Panc1 (cell line): ENCODE results near the gene TRIM23. TPM values are rescaled to one million over a fixed set of nuclear protein-coding genes. Genes with fewer than 3 reads are reported as not detected.

ENCODE experiments used
- ATAC-seq: fragments of 200-7000 bp; cut with Tn5 transposase; 2 replicates; pipeline ENCODE4 v1.9.1; 2020; ENCODE audit warnings: mild to moderate bottlenecking, moderate library complexity
- BruUV-seq: library from RNA; stranded (reverse); fragments of 400-500 nt; replicated peaks from 2 replicates; lab custom pipeline; 2021; lab: Mats Ljungman, UMichigan
- CTCF ChIA-PET: fragments of 300-600 bp; sonication (Branson Sonifier 250); formaldehyde crosslinking; loops from one replicate; lab custom pipeline; 2022; ENCODE audit warnings: antibody characterized with exemption; lab: Charles Lee
- POLR2A ChIA-PET: fragments of 300-600 bp; sonication (Branson Sonifier 250); formaldehyde crosslinking; loops from one replicate; lab custom pipeline; 2022; ENCODE audit warnings: antibody characterized with exemption; lab: Charles Lee
- DNase-seq: peaks from one replicate; pipeline ENCODE4 v3.0.0-alpha.2; 2010; ENCODE audit warnings: low read depth, low spot score
- H3K27ac ChIP-seq: 2 replicates; pipeline ENCODE4 v1.5.1; 2011; ENCODE audit warnings: mild to moderate bottlenecking, low read length, inconsistent platforms
- H3K27me3 ChIP-seq: fragments of 200-500 bp; sonication (Bioruptor generic); 2 replicates; pipeline ENCODE4 v1.6.0; 2014; ENCODE audit warnings: low read length, inconsistent platforms; ENCODE audit not compliant: control insufficient read depth, insufficient read depth
- H3K36me3 ChIP-seq: fragments of 200-500 bp; sonication (Bioruptor generic); 2 replicates; pipeline ENCODE4 v1.5.1; 2014; ENCODE audit warnings: inconsistent platforms, mild to moderate bottlenecking, low read length, moderate library complexity; ENCODE audit not compliant: control insufficient read depth, insufficient read depth
- H3K4me1 ChIP-seq: 2 replicates; pipeline ENCODE4 v1.5.1; 2011; ENCODE audit warnings: inconsistent platforms, mild to moderate bottlenecking, low read length, moderate library complexity; ENCODE audit not compliant: control insufficient read depth, insufficient read depth
- H3K4me3 ChIP-seq, 2 experiments: 2 replicates each; pipeline ENCODE4 v1.5.1; 2011 to 2012; ENCODE audit warnings: low read depth in 2 of 2, low read length in 2 of 2, mild to moderate bottlenecking in 2 of 2, inconsistent platforms in 1 of 2, moderate library complexity in 1 of 2
- H3K9me3 ChIP-seq: fragments of 200-500 bp; sonication (Bioruptor generic); 2 replicates; pipeline ENCODE4 v1.5.1; 2014; ENCODE audit warnings: low read depth, mild to moderate bottlenecking, inconsistent platforms, low read length, moderate library complexity; ENCODE audit not compliant: control insufficient read depth, insufficient read depth
- POLR2AphosphoS5 ChIP-seq: IDR thresholded peaks from 2 replicates; pipeline ENCODE4 v1.6.1; 2012; ENCODE audit warnings: mild to moderate bottlenecking, low read depth, low read length, moderate library complexity
- SIN3A ChIP-seq: IDR thresholded peaks from 2 replicates; pipeline ENCODE4 v1.6.1; 2012; ENCODE audit warnings: low read depth, mild to moderate bottlenecking, low read length, moderate library complexity, borderline replicate concordance; ENCODE audit not compliant: insufficient read depth
- TCF7L2 ChIP-seq: IDR thresholded peaks from 2 replicates; pipeline ENCODE4 v1.6.1; 2011; ENCODE audit warnings: mild to moderate bottlenecking, low read depth, low read length, inconsistent platforms
- in situ Hi-C: cut with HindIII; loops from 2 replicates; pipeline ENCODE4 v1.10.0; 2016; ENCODE audit warnings: low sequenced_read_pairs, low pct_unique_long_range_greater_than_20kb
- intact Hi-C: fragments of 100-400 bp; cut with micrococcal nuclease; formaldehyde crosslinking; loops from one replicate; pipeline ENCODE4 v1.10.0; 2022; ENCODE audit not compliant: unreplicated experiment
- total RNA-seq: library from RNA; stranded (reverse); gene quantifications from one replicate; pipeline ENCODE4 v1.2.1, GENCODE V29; 2021; ENCODE audit not compliant: unreplicated experiment
- TF ChIP-seq, protein P1 (sequence below): fragments of 450-650 bp; IDR thresholded peaks from 2 replicates; pipeline ENCODE4 v1.5.1; 2017; ENCODE audit warnings: mild to moderate bottlenecking
- TF ChIP-seq, protein P2 (sequence below), 2 experiments: IDR thresholded peaks; 2 replicates each; pipeline ENCODE4 v1.6.1; 2011 to 2012; ENCODE audit warnings: low read depth in 2 of 2, control low read depth in 1 of 2, low read length in 1 of 2, mild to moderate bottlenecking in 1 of 2, moderate library complexity in 1 of 2; ENCODE audit not compliant: insufficient read depth in 1 of 2

Gene TRIM23
- total RNA-seq, 1 experiment from 2014 or later, result 12.6 TPM

- Histone ChIP-seq H3K36me3 (no peaks in the 10 kb centered on the region), H3K4me1 (no peaks in the 10 kb centered on the region), H3K27me3 (no peaks in the 10 kb centered on the region), H3K9me3 (no peaks in the 10 kb centered on the region), H3K4me3 (no peak overlapping the region), H3K27ac (no peak overlapping the region)
- CTCF ChIA-PET, result no interaction called here
- ATAC-seq, result no peak
- no TSS peak for BruUV-seq
- no peak for DNase-seq
- POLR2A ChIA-PET, result interaction anchor here (0.6 kb wide), 1 partner anchor 24 kb away, joined by 3 read pairs; no protein-coding TSS in a partner anchor
- TF ChIP-seq SIN3A, result no peak
- TF ChIP-seq, protein P1, sequence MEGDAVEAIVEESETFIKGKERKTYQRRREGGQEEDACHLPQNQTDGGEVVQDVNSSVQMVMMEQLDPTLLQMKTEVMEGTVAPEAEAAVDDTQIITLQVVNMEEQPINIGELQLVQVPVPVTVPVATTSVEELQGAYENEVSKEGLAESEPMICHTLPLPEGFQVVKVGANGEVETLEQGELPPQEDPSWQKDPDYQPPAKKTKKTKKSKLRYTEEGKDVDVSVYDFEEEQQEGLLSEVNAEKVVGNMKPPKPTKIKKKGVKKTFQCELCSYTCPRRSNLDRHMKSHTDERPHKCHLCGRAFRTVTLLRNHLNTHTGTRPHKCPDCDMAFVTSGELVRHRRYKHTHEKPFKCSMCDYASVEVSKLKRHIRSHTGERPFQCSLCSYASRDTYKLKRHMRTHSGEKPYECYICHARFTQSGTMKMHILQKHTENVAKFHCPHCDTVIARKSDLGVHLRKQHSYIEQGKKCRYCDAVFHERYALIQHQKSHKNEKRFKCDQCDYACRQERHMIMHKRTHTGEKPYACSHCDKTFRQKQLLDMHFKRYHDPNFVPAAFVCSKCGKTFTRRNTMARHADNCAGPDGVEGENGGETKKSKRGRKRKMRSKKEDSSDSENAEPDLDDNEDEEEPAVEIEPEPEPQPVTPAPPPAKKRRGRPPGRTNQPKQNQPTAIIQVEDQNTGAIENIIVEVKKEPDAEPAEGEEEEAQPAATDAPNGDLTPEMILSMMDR, result no peak
- TF ChIP-seq TCF7L2, result no peak
- TF ChIP-seq, protein P2, sequence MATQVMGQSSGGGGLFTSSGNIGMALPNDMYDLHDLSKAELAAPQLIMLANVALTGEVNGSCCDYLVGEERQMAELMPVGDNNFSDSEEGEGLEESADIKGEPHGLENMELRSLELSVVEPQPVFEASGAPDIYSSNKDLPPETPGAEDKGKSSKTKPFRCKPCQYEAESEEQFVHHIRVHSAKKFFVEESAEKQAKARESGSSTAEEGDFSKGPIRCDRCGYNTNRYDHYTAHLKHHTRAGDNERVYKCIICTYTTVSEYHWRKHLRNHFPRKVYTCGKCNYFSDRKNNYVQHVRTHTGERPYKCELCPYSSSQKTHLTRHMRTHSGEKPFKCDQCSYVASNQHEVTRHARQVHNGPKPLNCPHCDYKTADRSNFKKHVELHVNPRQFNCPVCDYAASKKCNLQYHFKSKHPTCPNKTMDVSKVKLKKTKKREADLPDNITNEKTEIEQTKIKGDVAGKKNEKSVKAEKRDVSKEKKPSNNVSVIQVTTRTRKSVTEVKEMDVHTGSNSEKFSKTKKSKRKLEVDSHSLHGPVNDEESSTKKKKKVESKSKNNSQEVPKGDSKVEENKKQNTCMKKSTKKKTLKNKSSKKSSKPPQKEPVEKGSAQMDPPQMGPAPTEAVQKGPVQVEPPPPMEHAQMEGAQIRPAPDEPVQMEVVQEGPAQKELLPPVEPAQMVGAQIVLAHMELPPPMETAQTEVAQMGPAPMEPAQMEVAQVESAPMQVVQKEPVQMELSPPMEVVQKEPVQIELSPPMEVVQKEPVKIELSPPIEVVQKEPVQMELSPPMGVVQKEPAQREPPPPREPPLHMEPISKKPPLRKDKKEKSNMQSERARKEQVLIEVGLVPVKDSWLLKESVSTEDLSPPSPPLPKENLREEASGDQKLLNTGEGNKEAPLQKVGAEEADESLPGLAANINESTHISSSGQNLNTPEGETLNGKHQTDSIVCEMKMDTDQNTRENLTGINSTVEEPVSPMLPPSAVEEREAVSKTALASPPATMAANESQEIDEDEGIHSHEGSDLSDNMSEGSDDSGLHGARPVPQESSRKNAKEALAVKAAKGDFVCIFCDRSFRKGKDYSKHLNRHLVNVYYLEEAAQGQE (IDR thresholded peaks at IDR 0.05; ENCODE audit: insufficient read depth in 1 of 2, low read depth in 2 of 2, low read length in 1 of 2), result no peak
- TF ChIP-seq POLR2AphosphoS5, result no peak
- in situ Hi-C loops (no loop called here), intact Hi-C loops (no loop called here)
These were observed 27.0 kb upstream of the TRIM23 start for GRCh38 chr5:65651144-65651543.

DNA sequence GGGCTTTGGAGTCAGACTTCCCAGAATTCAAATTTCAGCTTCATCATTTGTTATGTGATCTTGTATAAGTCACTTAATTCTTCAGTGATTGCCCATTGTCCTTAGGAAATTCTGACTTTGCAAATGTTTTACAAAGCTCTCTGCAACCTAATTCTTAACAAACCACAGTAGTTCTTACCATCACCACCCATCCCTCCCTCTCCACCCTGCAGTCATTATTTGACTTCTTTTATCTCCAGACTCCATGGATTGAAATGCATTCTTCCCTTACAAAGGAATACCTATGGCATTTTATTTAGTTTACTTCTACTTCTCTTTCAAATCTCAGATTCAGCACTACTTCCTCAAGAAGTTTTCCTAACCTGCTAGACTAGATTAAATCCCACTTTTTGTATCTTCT, 23.8 kb upstream of the TRIM23 start:
- Histone ChIP-seq H3K27me3 (no peaks in the 10 kb centered on the region), H3K4me1 (no peaks in the 10 kb centered on the region), H3K27ac (no peak overlapping the region), H3K36me3 (no peaks in the 10 kb centered on the region), H3K4me3 (no peak overlapping the region), H3K9me3 (no peaks in the 10 kb centered on the region)
- ATAC-seq, result no peak
- in situ Hi-C loops (no loop called here), intact Hi-C loops (no loop called here)
- ChIA-PET CTCF (interaction anchor here (0.6 kb wide), 1 partner anchor 548 kb away, joined by 3 read pairs; no protein-coding TSS in a partner anchor), POLR2A (no interaction called here)
- TF ChIP-seq SIN3A, result no peak
- DNase-seq, result no peak
- no TSS peak for BruUV-seq

- no TSS peak for BruUV-seq
- TF ChIP-seq, protein P2 (IDR thresholded peaks at IDR 0.05; ENCODE audit: insufficient read depth in 1 of 2, low read depth in 2 of 2, low read length in 1 of 2), result no peak
- TF ChIP-seq POLR2AphosphoS5, result no peak
- TF ChIP-seq SIN3A, result no peak
- H3K27ac ChIP-seq, result no peak overlapping the region
- no peak for ATAC-seq
- H3K36me3 ChIP-seq, result no peaks in the 10 kb centered on the region
- H3K4me3 ChIP-seq, result no peak overlapping the region
- ChIA-PET CTCF (no interaction called here), POLR2A (no interaction called here)
- no peaks in the 10 kb centered on the region for H3K4me1 ChIP-seq
- H3K9me3 ChIP-seq, result no peaks in the 10 kb centered on the region
- intact Hi-C loops (no loop called here), in situ Hi-C loops (no loop called here)
- H3K27me3 ChIP-seq, result no peaks in the 10 kb centered on the region
- DNase-seq, result no peak
These were observed 22.8 kb upstream of the TRIM23 start for GRCh38 chr5:65646938-65647337.
